Ishikawa (cell line): ENCODE measurements around the gene GRB7.

ENCODE experiments used
- CEBPB ChIP-seq: IDR thresholded peaks from 2 replicates; pipeline ENCODE4 v1.6.1; 2012
- CREB1 ChIP-seq: IDR thresholded peaks from 2 replicates; pipeline ENCODE4 v1.6.1; 2012; ENCODE audit warnings: low read depth
- EGR1 ChIP-seq: IDR thresholded peaks from 2 replicates; pipeline ENCODE4 v1.6.1; 2012
- EP300 ChIP-seq: IDR thresholded peaks from 2 replicates; pipeline ENCODE4 v1.6.1; 2012; ENCODE audit warnings: borderline replicate concordance
- FOXM1 ChIP-seq: IDR thresholded peaks from 2 replicates; pipeline ENCODE4 v1.6.1; 2012; ENCODE audit warnings: low read depth, borderline replicate concordance
- MAX ChIP-seq: IDR thresholded peaks from 2 replicates; pipeline ENCODE4 v1.6.1; 2012
- NFIC ChIP-seq: IDR thresholded peaks from 2 replicates; pipeline ENCODE4 v1.6.1; 2012
- RAD21 ChIP-seq: IDR thresholded peaks from 2 replicates; pipeline ENCODE4 v1.6.1; 2012; ENCODE audit warnings: low read depth
- REST ChIP-seq: IDR thresholded peaks from 2 replicates; pipeline ENCODE4 v1.6.1; 2012; ENCODE audit warnings: low read depth, mild to moderate bottlenecking
- TAF1 ChIP-seq: IDR thresholded peaks from 2 replicates; pipeline ENCODE4 v1.6.1; 2012; ENCODE audit warnings: low read depth, mild to moderate bottlenecking
- TCF12 ChIP-seq: IDR thresholded peaks from 2 replicates; pipeline ENCODE4 v1.6.1; 2012; ENCODE audit warnings: low read depth
- TEAD4 ChIP-seq: IDR thresholded peaks from 2 replicates; pipeline ENCODE4 v1.6.1; 2012
- USF1 ChIP-seq: IDR thresholded peaks from 2 replicates; pipeline ENCODE4 v1.6.1; 2012
- YY1 ChIP-seq: IDR thresholded peaks from 2 replicates; pipeline ENCODE4 v1.6.1; 2012; ENCODE audit warnings: low read depth
- ZBTB7A ChIP-seq: IDR thresholded peaks from 2 replicates; pipeline ENCODE4 v1.6.1; 2012; ENCODE audit warnings: low read depth

The GRB7 gene

GRCh38 chr17:39753514-39754160 lies 15.9 kb downstream of the GRB7 start:
- TF ChIP-seq FOXM1 = no peak
- peak; percentile 12; the same call in 1 of the 2 replicates for TF ChIP-seq YY1
- peak; percentile 86 for TF ChIP-seq MAX

GRCh38 chr17:39754161-39754957 lies 16.6 kb downstream of the GRB7 start:
- no peak for TF ChIP-seq CEBPB
- TF ChIP-seq EP300 = peak; percentile 41; the same call in 1 of the 2 replicates
- TF ChIP-seq EGR1 = peak; percentile 61
- peak; percentile 41 for TF ChIP-seq MAX
- peak; percentile 13; the same call in 1 of the 2 replicates for TF ChIP-seq TEAD4
- TF ChIP-seq USF1 = no peak
- peak; percentile 60; the same call in 1 of the 2 replicates for TF ChIP-seq TAF1
- peak; percentile 83 for TF ChIP-seq TCF12
- peak; percentile 87 for TF ChIP-seq RAD21
- no peak for TF ChIP-seq REST
- no peak for TF ChIP-seq FOXM1
- 0 out of 2 replicates have a peak, but pooled peaks have one; percentile 28 for TF ChIP-seq NFIC
- peak; percentile 91 for TF ChIP-seq ZBTB7A
- TF ChIP-seq YY1 = no peak
- no peak for TF ChIP-seq CREB1

- TF ChIP-seq USF1 = no peak
- 0 out of 2 replicates have a peak, but pooled peaks have one; percentile 15 for TF ChIP-seq ZBTB7A
Measured at GRCh38 chr17:39754958-39755553, 17.3 kb downstream of the GRB7 start.

GRCh38 chr17:39755554-39756379 lies 18.0 kb downstream of the GRB7 start:
- TF ChIP-seq MAX (no peak), NFIC (no peak), TEAD4 (no peak), EGR1 (no peak), ZBTB7A (no peak), YY1 (no peak), USF1 (no peak), EP300 (no peak), FOXM1 (no peak), REST (no peak), CEBPB (no peak), RAD21 (no peak), CREB1 (no peak), TAF1 (no peak), TCF12 (no peak)
